HepG2 (cell line): Measurements from ENCODE around the gene SLC22A5. TPM values are rescaled to one million over a fixed set of nuclear protein-coding genes. Genes with fewer than 3 reads are reported as not detected.

Experiments used
- ARID3A ChIP-seq: IDR thresholded peaks from 2 replicates; pipeline ENCODE4 v1.6.1; 2012; ENCODE audit warnings: low read depth, low read length, improper control_type of control experiment
- E2F2 ChIP-seq: sonication (generic); formaldehyde crosslinking; IDR thresholded peaks from 2 replicates; pipeline ENCODE4 v1.4.0; 2020; ENCODE audit warnings: missing genetic modification reagents, borderline replicate concordance
- HCFC1 ChIP-seq: fragments of 150-350 bp; IDR thresholded peaks from 2 replicates; pipeline ENCODE4 v1.6.1; 2014; ENCODE audit warnings: low read depth, low read length
- HMG20A ChIP-seq: IDR thresholded peaks from 2 replicates; pipeline ENCODE4 v1.6.1; 2016; ENCODE audit warnings: borderline replicate concordance
- IRF1 ChIP-seq: sonication (generic); formaldehyde crosslinking; IDR thresholded peaks from 2 replicates; pipeline ENCODE4 v1.4.0; 2020; ENCODE audit warnings: low read depth, mild to moderate bottlenecking, missing genetic modification reagents
- IRX3 ChIP-seq: sonication (generic); formaldehyde crosslinking; IDR thresholded peaks from 2 replicates; pipeline ENCODE4 v1.8.1; 2023; ENCODE audit warnings: mild to moderate bottlenecking, low read depth, missing genetic modification reagents, borderline replicate concordance
- KDM5B ChIP-seq: sonication (generic); formaldehyde crosslinking; IDR thresholded peaks from 2 replicates; pipeline ENCODE4 v1.4.0; 2020; ENCODE audit warnings: missing genetic modification reagents, mild to moderate bottlenecking, borderline replicate concordance
- KLF6 ChIP-seq: IDR thresholded peaks from 2 replicates; pipeline ENCODE4 v1.8.0; 2016; ENCODE audit warnings: missing biosample characterization, missing genetic modification reagents
- NR2C2 ChIP-seq: sonication (generic); formaldehyde crosslinking; IDR thresholded peaks from 2 replicates; pipeline ENCODE4 v1.4.0; 2020; ENCODE audit warnings: missing genetic modification reagents, mild to moderate bottlenecking, moderate library complexity, borderline replicate concordance
- PHF20 ChIP-seq: sonication (generic); formaldehyde crosslinking; IDR thresholded peaks from 2 replicates; pipeline ENCODE4 v1.5.0; 2020; ENCODE audit warnings: mild to moderate bottlenecking, missing genetic modification reagents
- SMC3 ChIP-seq: IDR thresholded peaks from 2 replicates; pipeline ENCODE4 v1.6.1; 2011; ENCODE audit warnings: low read length, improper control_type of control experiment
- SP140L ChIP-seq: sonication (generic); formaldehyde crosslinking; IDR thresholded peaks from 2 replicates; pipeline ENCODE4 v1.4.0; 2020; ENCODE audit warnings: missing genetic modification reagents, borderline replicate concordance
- TP53 ChIP-seq: sonication (generic); formaldehyde crosslinking; conservative IDR thresholded peaks from 2 replicates; pipeline ENCODE4 v1.4.0; 2020; ENCODE audit warnings: missing genetic modification reagents
- XBP1 ChIP-seq: sonication (generic); formaldehyde crosslinking; IDR thresholded peaks from 2 replicates; pipeline ENCODE4 v1.5.0; 2020; ENCODE audit warnings: missing genetic modification reagents
- ZBTB42 ChIP-seq: sonication (generic); formaldehyde crosslinking; IDR thresholded peaks from 2 replicates; pipeline ENCODE4 v1.5.0; 2020; ENCODE audit warnings: mild to moderate bottlenecking, missing genetic modification reagents
- ZBTB7A ChIP-seq: sonication (generic); formaldehyde crosslinking; IDR thresholded peaks from 2 replicates; pipeline ENCODE4 v1.8.0; 2022; ENCODE audit warnings: mild to moderate bottlenecking, missing genetic modification reagents
- ZFP37 ChIP-seq: sonication (generic); formaldehyde crosslinking; IDR thresholded peaks from 2 replicates; pipeline ENCODE4 v1.4.0; 2020; ENCODE audit warnings: missing genetic modification reagents, borderline replicate concordance
- ZKSCAN1 ChIP-seq: fragments of 150-350 bp; IDR thresholded peaks from 2 replicates; pipeline ENCODE4 v1.6.1; 2014; ENCODE audit warnings: low read length
- ZNF136 ChIP-seq: sonication (generic); formaldehyde crosslinking; IDR thresholded peaks from 2 replicates; pipeline ENCODE4 v1.8.1; 2022; ENCODE audit warnings: low read depth, mild to moderate bottlenecking, moderate library complexity, missing genetic modification reagents
- ZNF256 ChIP-seq: sonication (generic); formaldehyde crosslinking; conservative IDR thresholded peaks from 2 replicates; pipeline ENCODE4 v1.4.0; 2020; ENCODE audit warnings: missing genetic modification reagents
- ZNF576 ChIP-seq: sonication (generic); formaldehyde crosslinking; IDR thresholded peaks from 2 replicates; pipeline ENCODE4 v1.4.0; 2020; ENCODE audit warnings: mild to moderate bottlenecking, missing genetic modification reagents
- ZNF616 ChIP-seq: sonication (generic); formaldehyde crosslinking; IDR thresholded peaks from 2 replicates; pipeline ENCODE4 v1.5.0; 2020; ENCODE audit warnings: low read depth, mild to moderate bottlenecking, missing genetic modification reagents
- ZNF691 ChIP-seq: sonication (generic); formaldehyde crosslinking; IDR thresholded peaks from 2 replicates; pipeline ENCODE4 v1.4.0; 2020; ENCODE audit warnings: missing genetic modification reagents, low read depth, mild to moderate bottlenecking, borderline replicate concordance
- ZNF800 ChIP-seq: sonication (generic); formaldehyde crosslinking; IDR thresholded peaks from 2 replicates; pipeline ENCODE4 v1.4.0; 2020; ENCODE audit warnings: missing genetic modification reagents
- polyA plus RNA-seq, 8 experiments: library from polyadenylated mRNA; depleted of rRNA in 3 of 8; stranded (reverse) in 7 of 8; unstranded in 1 of 8; fragments of >200 nt; fragmentation: Illumina TruSeq in 4 of 8; extraction: Trizol in 4 of 8; gene quantifications; 2 replicates each; pipeline versions ENCODE4 v1.2.1 to v1.2.3, GENCODE V29; 2011 to 2016; ENCODE audit warnings: low read depth in 4 of 8, missing spikeins in 1 of 8, mixed read lengths in 1 of 8; ENCODE audit not compliant: insufficient read depth in 1 of 8
- total RNA-seq, 5 experiments: library from RNA; depleted of rRNA; stranded (reverse); fragments of >200 nt; fragmentation: Illumina TruSeq; extraction: Trizol; gene quantifications; 2 replicates each; pipeline ENCODE4 v1.2.3, GENCODE V29; 2016; ENCODE audit warnings: low read depth in 1 of 5

Gene SLC22A5
- total and polyA plus RNA-seq, 2 of the 13 experiments (the other 11 are each of a cell fraction or from before 2014, with no cell fraction given) = 7.1 to 15.1 TPM

- TF ChIP-seq ZNF616 (CRISPR knock-in tag) = peak; percentile 37; the same call in 1 of the 2 replicates
- peak; percentile 98 for TF ChIP-seq KDM5B (CRISPR knock-in tag)
- no peak for TF ChIP-seq SMC3
- no peak for TF ChIP-seq IRF1
- no peak; the same call in 1 of the 2 replicates for TF ChIP-seq E2F2
- peak; percentile 73 for TF ChIP-seq PHF20
- TF ChIP-seq ARID3A = no peak
- no peak for TF ChIP-seq HCFC1
- peak; percentile 75 for TF ChIP-seq NR2C2 (CRISPR knock-in tag)
- TF ChIP-seq ZKSCAN1 = no peak
- no peak for TF ChIP-seq HMG20A (CRISPR knock-in tag)
- no peak for TF ChIP-seq ZBTB42 (CRISPR knock-in tag)
- no peak for TF ChIP-seq ZNF136
- TF ChIP-seq ZNF800 (CRISPR knock-in tag) = peak; percentile 88
- TF ChIP-seq ZNF256 (CRISPR knock-in tag) = peak; percentile 74
- TF ChIP-seq ZBTB7A (CRISPR knock-in tag) = no peak
- peak; percentile 51; the same call in 1 of the 2 replicates for TF ChIP-seq ZNF576 (CRISPR knock-in tag)
- no peak for TF ChIP-seq TP53
- no peak; the same call in 1 of the 2 replicates for TF ChIP-seq XBP1 (CRISPR knock-in tag)
- TF ChIP-seq KLF6 (CRISPR knock-in tag) = peak; percentile 30; the same call in 1 of the 2 replicates
- TF ChIP-seq IRX3 = peak; percentile 89
- TF ChIP-seq ZNF691 (CRISPR knock-in tag) = peak; percentile 51; the same call in 1 of the 2 replicates
- TF ChIP-seq SP140L = no peak
- 0 out of 2 replicates have a peak, but pooled peaks have one; percentile 52 for TF ChIP-seq ZFP37
Observed at GRCh38 chr5:132369474-132370180, at the start of gene SLC22A5 (continued).
